Retinal pigment epithelial cell (primary cell): ENCODE data around the gene SYT11.

Experiments used
- DNase-seq: peaks from one replicate; pipeline ENCODE4 v3.0.0-alpha.2; 2010; ENCODE audit warnings: low read depth
- H3K4me3 ChIP-seq: 2 replicates; pipeline ENCODE4 v1.5.1; 2011; ENCODE audit warnings: mild to moderate bottlenecking, low read length, control low read depth, moderate library complexity
- TF ChIP-seq, protein P1 (sequence below): conservative IDR thresholded peaks from 2 replicates; pipeline ENCODE4 v1.5.1; 2011; ENCODE audit warnings: low read depth, low read length, control low read depth, inconsistent platforms

SYT11 gene

DNA sequence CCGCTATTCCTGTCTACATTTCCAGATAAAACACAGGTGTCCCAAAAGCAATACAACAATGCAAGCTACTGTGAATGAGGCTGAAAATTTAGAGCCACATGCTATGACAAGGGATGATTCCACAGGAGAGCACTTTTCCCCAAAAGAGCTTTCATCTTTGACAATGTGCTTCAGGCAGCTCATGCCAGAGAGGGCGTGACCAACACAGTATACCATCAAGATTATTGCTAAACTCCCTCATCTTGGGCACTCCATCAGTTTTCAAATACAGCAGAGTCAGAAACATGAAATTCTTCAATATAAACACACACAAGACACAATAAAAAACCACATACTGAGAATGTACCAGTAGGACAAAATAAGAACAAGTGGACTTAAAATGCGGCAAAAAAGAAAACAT is 9.0 kb upstream of the SYT11 start:
- DNase-seq = no peak
- no peak overlapping the region for H3K4me3 ChIP-seq
- TF ChIP-seq, protein P1, sequence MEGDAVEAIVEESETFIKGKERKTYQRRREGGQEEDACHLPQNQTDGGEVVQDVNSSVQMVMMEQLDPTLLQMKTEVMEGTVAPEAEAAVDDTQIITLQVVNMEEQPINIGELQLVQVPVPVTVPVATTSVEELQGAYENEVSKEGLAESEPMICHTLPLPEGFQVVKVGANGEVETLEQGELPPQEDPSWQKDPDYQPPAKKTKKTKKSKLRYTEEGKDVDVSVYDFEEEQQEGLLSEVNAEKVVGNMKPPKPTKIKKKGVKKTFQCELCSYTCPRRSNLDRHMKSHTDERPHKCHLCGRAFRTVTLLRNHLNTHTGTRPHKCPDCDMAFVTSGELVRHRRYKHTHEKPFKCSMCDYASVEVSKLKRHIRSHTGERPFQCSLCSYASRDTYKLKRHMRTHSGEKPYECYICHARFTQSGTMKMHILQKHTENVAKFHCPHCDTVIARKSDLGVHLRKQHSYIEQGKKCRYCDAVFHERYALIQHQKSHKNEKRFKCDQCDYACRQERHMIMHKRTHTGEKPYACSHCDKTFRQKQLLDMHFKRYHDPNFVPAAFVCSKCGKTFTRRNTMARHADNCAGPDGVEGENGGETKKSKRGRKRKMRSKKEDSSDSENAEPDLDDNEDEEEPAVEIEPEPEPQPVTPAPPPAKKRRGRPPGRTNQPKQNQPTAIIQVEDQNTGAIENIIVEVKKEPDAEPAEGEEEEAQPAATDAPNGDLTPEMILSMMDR = no peak

GRCh38 chr1:155856257-155856974 is 3.0 kb upstream of the SYT11 start:
- TF ChIP-seq, protein P1 = no peak
- DNase-seq = no peak
- H3K4me3 ChIP-seq = peak overlapping the region; percentile 79

DNA sequence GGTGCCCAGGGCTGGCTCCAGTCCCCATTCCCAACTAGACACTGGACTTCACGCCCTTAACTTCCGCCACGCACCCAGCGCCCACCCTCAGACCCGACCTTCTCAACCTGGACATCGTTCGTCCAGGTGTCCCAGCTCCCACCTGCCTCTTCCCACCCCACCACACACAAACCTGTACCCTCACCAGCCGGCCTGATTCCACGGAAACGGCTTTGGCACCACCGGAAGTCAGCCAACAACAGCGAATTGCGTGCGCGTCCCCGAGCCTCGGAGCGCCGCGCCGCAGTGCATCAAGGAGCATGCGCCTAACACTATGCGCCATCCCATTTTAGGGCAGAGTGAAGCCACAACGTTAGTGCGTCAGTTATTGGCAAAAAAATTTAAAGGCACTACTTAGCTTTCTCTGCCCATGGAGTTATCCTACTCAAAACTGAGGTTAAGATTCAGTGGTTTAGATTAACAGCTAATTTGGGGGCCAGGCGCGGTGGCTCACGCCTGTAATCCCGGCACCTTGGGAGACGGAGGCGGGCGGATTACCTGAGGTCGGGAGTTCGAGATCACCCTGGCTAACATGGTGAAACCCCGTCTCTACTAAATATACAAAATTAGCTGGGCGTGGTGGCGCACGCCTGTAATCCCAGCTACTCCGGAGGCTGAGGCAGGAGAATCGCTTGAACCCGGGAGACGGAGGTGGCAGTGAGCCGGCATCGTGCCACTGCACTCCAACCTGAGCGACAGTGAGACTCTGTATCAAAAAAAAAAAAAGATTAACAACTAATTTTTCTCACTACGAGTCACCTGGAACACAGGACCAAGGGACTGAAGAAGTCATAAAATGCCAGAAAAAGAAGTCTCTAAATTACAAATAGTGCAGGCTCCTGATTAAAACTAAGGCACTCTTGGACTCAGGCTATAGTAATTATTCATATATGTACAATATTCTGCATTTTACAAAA is 2.1 kb upstream of the SYT11 start, which contains the start of gene GON4L:
Gene GON4L, minus strand, starts transcription at position 240 of the 956 bp plus-strand sequence. CDS start 3,434 bp downstream, outside the sequence.
- peak; percentile 73 for DNase-seq

DNA sequence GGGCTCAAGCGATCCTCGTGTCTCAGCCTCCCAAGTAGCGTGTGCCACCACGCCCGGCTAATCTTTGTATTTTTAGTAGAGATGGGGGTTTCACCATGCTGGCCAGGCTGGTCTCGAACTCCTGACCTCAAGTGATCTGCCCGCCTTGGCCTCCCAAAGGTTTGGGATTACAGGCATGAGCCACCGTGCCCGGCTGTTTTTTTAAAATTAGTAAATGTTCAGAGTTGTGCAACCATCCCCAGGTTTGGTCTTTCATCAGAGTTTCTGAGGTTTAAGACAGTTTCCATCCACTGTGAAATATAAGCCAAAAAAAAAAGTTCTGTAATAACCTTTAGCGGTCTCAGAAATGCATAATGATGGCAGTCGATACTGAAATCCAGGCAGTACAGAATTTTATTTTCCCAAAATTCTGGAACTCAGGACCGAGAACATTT is 550 bp upstream of the SYT11 start:
- peak overlapping the region; percentile 60 for H3K4me3 ChIP-seq
- TF ChIP-seq, protein P1 = no peak
- no peak for DNase-seq

More for the DNA sequence above, 2.1 kb upstream of the SYT11 start, which contains the start of gene GON4L:
- TF ChIP-seq, protein P1 = no peak
- peak within 1 kb of the TSS; percentile 79 for H3K4me3 ChIP-seq

DNA sequence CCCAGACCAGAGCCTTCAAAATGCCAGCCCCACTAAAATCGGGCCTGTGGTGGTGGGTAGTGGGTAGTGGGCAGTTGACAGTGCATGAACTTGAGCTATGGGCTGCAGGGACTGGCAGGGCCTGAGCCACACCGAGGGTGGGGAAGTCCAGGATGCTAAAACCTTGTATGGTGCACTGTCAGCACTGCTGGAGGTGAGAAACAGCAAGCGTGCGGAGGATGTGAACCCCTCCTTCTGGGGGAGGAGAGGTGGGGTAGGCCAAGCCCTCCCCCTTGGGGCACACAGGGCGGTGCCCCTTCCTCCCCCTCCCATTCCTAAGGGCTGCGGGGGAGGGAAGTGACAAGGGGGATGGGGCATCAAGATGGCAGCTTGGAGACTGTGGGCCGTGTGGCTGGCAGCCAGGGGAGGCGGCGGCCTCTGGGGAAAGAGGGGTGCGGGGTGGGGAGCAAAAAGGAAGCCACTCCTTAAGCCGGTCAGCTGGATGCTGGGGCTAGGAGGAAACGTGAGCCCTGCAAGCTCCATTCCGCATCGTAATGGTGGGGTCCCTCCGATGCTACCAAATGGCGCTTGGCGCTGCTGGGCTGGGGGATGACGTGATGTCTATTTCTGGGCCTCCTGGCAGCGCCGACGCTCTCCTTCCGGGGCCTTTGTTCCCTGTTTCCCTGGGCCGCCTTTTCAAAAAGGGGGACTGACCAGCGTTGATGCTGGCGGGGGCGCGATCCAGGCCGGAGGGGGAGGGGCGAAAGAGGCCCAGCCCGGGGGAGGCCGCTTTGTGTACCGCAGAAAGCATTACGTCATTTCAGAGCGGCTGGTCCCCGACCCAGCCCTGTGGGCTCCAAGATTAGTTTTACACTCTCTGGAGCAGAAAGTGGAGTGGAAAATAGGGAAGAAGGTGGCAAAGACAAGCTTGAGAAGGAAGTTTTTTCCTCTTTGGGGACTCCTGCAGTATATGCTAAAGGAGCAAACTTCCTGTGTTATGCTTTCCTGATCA is 809 bp downstream of the SYT11 start:
- peak; percentile 56 for DNase-seq
- TF ChIP-seq, protein P1 = no peak
- peak overlapping the region; percentile 60 for H3K4me3 ChIP-seq

- DNase-seq = no peak
- H3K4me3 ChIP-seq = peak overlapping the region; percentile 60
- TF ChIP-seq, protein P1 = no peak
Observed at GRCh38 chr1:155860970-155861510, 1.7 kb downstream of the SYT11 start.
